Measurements from ENCODE around the gene SNAI1.
"Not testable (repeated sequence)": the region's sequence is repeated elsewhere in the genome, so short reads cannot be mapped to it uniquely, and the experiment has no call there.

The SNAI1 gene

GRCh38 chr20:49982346-49983122 lies at the start of gene SNAI1:
SNAI1 (plus strand) TSS chr20:49982980; CDS start chr20:49983060, 80 bp downstream.
- no peak for FAIRE-seq

- no peak for FAIRE-seq
Observed at GRCh38 chr20:49935746-49936152, 47.0 kb upstream of the SNAI1 start.

- no peak for FAIRE-seq
Observed at GRCh38 chr20:49936153-49937026, 46.4 kb upstream of the SNAI1 start, which contains the start of gene RNF114. RNF114 (plus strand) TSS chr20:49936397; CDS start chr20:49936413, 16 bp downstream.

GRCh38 chr20:49937027-49937929 lies 45.5 kb upstream of the SNAI1 start:
- FAIRE-seq = no peak

- no peak for FAIRE-seq
Observed at GRCh38 chr20:49938173-49939163, 44.3 kb upstream of the SNAI1 start.

- no peak for FAIRE-seq
Observed at GRCh38 chr20:49941456-49941855, 41.3 kb upstream of the SNAI1 start.

- no peak for FAIRE-seq
Observed at GRCh38 chr20:49942303-49942702, 40.5 kb upstream of the SNAI1 start.

- no peak for FAIRE-seq
Observed at GRCh38 chr20:49942942-49943341, 39.8 kb upstream of the SNAI1 start.

GRCh38 chr20:49945306-49945700 lies 37.5 kb upstream of the SNAI1 start:
- no peak for FAIRE-seq

- no peak for FAIRE-seq
Observed at GRCh38 chr20:49945701-49946477, 36.9 kb upstream of the SNAI1 start.

- no peak for FAIRE-seq
Observed at GRCh38 chr20:49948178-49948577, 34.6 kb upstream of the SNAI1 start.

- FAIRE-seq = no peak
Observed at GRCh38 chr20:49948809-49949507, 33.8 kb upstream of the SNAI1 start.

- FAIRE-seq = no peak
Observed at GRCh38 chr20:49951151-49951550, 31.6 kb upstream of the SNAI1 start.

GRCh38 chr20:49955167-49955566 lies 27.6 kb upstream of the SNAI1 start:
- FAIRE-seq = no peak

- not testable (repeated sequence) for FAIRE-seq
Observed at GRCh38 chr20:49955830-49956396, 26.9 kb upstream of the SNAI1 start.

- FAIRE-seq = no peak
Observed at GRCh38 chr20:49956689-49957088, 26.1 kb upstream of the SNAI1 start.

- not testable (repeated sequence) for FAIRE-seq
Observed at GRCh38 chr20:49957089-49957938, 25.5 kb upstream of the SNAI1 start.

- no peak for FAIRE-seq
Observed at GRCh38 chr20:49961413-49961812, 21.4 kb upstream of the SNAI1 start.

Data from endometrium (tissue), 2 donors.